ENCODE results near the gene GP1BA.

DNA sequence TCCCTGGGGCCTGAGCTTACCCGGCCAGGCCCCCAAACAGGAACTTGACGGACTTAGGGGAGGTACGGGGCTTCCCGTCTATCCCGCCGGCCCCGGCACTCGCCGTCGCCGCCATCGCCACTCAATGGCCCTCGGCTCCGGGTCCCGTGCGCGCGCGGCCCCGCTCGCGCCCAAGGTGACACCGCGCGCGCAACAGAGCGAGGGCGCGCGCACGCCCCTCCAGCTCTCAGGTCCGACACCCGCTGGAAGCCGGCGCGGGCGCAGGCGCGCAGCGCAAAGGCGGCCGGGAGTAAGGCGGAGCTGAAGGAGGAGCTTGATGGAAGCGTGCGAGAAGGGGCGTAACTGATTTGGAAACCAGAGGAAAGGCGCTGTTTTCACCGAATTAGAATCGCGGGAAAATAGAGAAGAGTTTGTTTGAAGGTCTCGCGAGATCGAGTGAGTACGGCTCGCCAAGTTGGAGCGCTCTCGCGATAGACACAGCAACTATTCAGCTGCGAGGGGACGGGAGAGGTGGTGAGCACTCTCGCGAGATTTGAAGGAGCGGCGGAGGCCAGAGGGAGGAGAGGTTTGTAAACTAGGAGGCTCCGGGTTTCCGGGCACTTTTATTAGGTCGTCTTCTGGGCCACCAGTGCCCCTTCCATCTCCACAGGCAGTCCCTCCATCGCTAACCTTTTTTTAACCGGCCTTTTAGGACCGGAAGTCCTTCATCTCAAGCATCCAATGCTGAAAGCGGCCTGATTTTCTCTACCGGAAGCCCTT is 7.9 kb downstream of the GP1BA start, which contains the start of the genes RNF167 and SLC25A11:
- TF ChIP-seq CTCF (conservative IDR thresholded peaks at IDR 0.05; ENCODE audit: low read depth, low read length) (no peak), EZH2 (IDR thresholded peaks at IDR 0.05; ENCODE audit: borderline replicate concordance, low read depth, low read length, poor library complexity, severe bottlenecking) (no peak)
